Subcutaneous adipose tissue (tissue), 4 donors: Measurements from ENCODE around the gene HTRA1. TPM values are rescaled to one million over a fixed set of nuclear protein-coding genes. Genes with fewer than 3 reads are reported as not detected.

Experiments
- total RNA-seq, 4 donors: library from RNA; depleted of rRNA; stranded (reverse); fragments of >200 nt; gene quantifications; one replicate each; pipeline ENCODE4 v1.1.0, GENCODE V29; 2016
- TF ChIP-seq, protein P1 (sequence below): fragments of 450-650 bp; IDR thresholded peaks from one replicate; pipeline ENCODE4 v1.5.1; 2016; ENCODE audit warnings: low read depth, mild to moderate bottlenecking, control low read depth, antibody characterized with exemption, moderate library complexity

The HTRA1 gene
- total RNA-seq = 100 to 1,000 TPM; 135 to 402 (median 304) TPM

GRCh38 chr10:122461367-122461728, at the start of gene HTRA1:
Gene HTRA1, plus strand, starts transcription at chr10:122461553. Its CDS starts 100 bp downstream, at chr10:122461653.
- TF ChIP-seq, protein P1, sequence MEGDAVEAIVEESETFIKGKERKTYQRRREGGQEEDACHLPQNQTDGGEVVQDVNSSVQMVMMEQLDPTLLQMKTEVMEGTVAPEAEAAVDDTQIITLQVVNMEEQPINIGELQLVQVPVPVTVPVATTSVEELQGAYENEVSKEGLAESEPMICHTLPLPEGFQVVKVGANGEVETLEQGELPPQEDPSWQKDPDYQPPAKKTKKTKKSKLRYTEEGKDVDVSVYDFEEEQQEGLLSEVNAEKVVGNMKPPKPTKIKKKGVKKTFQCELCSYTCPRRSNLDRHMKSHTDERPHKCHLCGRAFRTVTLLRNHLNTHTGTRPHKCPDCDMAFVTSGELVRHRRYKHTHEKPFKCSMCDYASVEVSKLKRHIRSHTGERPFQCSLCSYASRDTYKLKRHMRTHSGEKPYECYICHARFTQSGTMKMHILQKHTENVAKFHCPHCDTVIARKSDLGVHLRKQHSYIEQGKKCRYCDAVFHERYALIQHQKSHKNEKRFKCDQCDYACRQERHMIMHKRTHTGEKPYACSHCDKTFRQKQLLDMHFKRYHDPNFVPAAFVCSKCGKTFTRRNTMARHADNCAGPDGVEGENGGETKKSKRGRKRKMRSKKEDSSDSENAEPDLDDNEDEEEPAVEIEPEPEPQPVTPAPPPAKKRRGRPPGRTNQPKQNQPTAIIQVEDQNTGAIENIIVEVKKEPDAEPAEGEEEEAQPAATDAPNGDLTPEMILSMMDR = no peak

GRCh38 chr10:122413327-122413726, 48.0 kb upstream of the HTRA1 start:
- TF ChIP-seq, protein P1 = no peak

GRCh38 chr10:122417667-122418066, 43.7 kb upstream of the HTRA1 start:
- TF ChIP-seq, protein P1 = no peak

DNA sequence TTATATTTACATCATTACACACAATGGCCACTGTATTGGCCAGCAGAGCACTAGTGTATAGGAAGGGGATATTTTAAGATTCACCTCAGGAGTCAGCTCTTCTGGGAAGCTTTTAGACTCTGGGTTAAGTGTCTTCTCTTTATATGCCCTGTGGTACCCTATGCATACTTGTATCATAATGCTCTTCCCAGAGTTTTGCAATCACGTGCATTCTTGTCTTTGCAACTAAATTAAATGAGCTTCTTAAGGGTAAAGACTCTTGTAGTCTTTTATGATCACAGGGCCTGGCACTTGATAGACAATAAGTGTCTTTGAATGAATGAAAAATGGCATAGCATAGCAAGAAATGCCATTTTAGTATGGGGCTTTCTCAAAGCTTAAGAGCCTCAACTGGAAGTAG, 42.3 kb upstream of the HTRA1 start:
- TF ChIP-seq, protein P1 = no peak

GRCh38 chr10:122419876-122420623, 41.3 kb upstream of the HTRA1 start:
- TF ChIP-seq, protein P1 = no peak

GRCh38 chr10:122420624-122421007, 40.7 kb upstream of the HTRA1 start:
- TF ChIP-seq, protein P1 = no peak

GRCh38 chr10:122421054-122421625, 40.2 kb upstream of the HTRA1 start:
- TF ChIP-seq, protein P1 = no peak
